LNCAP (cell line): ENCODE results near the gene KIF6.
A peak's percentile ranks its signal among the peaks of the same experiment; 100 is the strongest.

Source experiments
- TF ChIP-seq, protein P1 (sequence below): fragments of 450-650 bp; IDR thresholded peaks from 2 replicates; pipeline ENCODE4 v1.5.1; 2017; ENCODE audit warnings: mild to moderate bottlenecking

KIF6 gene

DNA sequence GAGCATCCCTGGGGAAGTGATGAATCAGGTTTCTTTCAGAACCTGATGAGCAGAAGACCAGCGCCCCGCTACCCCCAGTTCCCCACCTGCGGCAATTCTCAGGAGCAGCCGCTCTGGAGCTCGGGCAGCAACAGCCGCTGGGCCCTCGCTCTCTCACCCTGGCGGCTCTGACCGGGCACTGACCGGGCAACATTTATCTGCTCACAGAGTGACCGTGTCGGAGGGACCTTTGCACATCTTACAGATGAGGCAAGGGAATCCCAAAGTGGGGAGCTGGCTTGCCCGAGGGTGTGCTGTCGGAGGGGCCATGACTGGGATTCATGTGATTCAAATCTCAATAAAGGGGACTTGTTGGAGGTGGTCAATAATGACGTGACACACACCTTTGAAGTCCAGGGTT, 376.5 kb downstream of the KIF6 start:
- TF ChIP-seq, protein P1, sequence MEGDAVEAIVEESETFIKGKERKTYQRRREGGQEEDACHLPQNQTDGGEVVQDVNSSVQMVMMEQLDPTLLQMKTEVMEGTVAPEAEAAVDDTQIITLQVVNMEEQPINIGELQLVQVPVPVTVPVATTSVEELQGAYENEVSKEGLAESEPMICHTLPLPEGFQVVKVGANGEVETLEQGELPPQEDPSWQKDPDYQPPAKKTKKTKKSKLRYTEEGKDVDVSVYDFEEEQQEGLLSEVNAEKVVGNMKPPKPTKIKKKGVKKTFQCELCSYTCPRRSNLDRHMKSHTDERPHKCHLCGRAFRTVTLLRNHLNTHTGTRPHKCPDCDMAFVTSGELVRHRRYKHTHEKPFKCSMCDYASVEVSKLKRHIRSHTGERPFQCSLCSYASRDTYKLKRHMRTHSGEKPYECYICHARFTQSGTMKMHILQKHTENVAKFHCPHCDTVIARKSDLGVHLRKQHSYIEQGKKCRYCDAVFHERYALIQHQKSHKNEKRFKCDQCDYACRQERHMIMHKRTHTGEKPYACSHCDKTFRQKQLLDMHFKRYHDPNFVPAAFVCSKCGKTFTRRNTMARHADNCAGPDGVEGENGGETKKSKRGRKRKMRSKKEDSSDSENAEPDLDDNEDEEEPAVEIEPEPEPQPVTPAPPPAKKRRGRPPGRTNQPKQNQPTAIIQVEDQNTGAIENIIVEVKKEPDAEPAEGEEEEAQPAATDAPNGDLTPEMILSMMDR: no peak

DNA sequence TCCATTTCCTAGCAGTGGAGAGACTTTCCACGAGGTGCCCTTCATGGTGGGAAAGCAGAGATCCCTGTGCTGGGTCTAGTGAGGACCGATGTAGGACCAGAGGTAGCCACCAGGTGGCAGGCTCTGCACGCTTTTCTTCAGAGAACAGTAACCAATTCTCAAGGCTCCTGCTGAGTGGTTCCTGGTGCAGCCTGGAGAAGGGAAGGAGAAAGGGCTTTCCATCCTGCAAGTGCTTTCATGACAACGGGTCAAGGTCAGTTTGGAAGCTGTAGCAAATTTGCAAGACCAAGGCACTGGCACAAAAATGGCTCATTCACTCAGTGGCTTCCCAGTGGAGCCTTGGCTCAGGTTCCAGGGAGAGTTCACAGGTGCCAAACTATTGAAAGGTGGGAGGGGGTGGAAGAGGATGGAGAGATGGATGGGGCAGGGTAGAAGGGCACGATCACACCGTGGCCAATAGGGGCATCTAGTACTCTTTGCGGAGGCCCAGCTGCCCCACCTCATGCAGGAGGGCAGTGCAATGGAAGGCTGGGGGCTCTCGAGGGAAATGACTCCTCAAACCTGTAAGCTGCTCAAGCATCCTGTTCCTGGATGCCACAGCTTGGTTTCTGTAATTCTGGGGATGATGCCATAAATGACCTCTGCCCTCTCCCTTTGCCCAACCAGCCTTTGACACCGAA, 377.2 kb downstream of the KIF6 start:
- TF ChIP-seq, protein P1: peak; percentile 83

- TF ChIP-seq, protein P1: no peak
Measured at GRCh38 chr6:39347206-39347605, 378.0 kb downstream of the KIF6 start.

- TF ChIP-seq, protein P1: no peak
Measured at GRCh38 chr6:39344821-39345280, 380.4 kb downstream of the KIF6 start.

GRCh38 chr6:39343396-39343870, 381.8 kb downstream of the KIF6 start:
- TF ChIP-seq, protein P1: no peak

DNA sequence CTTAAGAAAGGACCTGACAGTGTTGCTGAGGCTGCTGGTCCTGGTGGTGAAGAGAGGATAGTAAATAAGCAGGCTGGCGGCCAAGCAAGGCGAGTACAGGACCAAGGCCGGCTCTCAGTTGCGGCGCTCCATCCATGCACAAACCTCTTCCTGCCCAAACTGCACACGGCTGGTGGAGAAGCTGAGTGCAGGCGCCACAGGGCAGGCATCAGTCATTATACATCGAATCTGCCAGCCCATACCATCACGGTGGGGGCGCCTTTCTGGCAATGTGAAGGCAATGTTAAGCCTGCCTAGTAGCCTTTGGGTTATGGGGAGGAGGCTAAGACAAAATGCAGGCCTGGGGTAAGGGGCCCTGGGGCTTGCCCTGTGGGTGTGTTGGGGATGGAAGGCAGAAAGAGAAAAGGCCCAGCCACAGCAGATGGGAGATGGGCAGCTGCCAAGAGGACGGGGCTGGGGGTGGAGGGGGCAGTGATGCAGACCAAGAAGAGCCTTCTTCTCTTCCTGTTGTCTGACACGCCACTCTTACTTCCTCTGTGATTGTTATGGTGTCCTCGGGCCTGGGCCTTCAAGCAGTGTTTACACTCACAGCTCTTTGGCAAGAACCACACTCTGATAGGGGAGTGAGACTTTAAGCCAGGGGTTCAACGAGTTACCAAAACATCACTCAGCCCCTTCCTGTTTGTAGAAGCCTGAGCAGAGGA, 382.4 kb downstream of the KIF6 start:
- TF ChIP-seq, protein P1: no peak

GRCh38 chr6:39341937-39342336, 383.3 kb downstream of the KIF6 start:
- TF ChIP-seq, protein P1: no peak
